Left kidney (tissue), 8 donors: Measurements from ENCODE around the gene ZBTB6. TPM values are rescaled to one million over a fixed set of nuclear protein-coding genes. Genes with fewer than 3 reads are reported as not detected.

Experiments used
- DNase-seq: peaks from one replicate; pipeline ENCODE4 v3.0.0-alpha.2; 2013
- long read RNA-seq, 8 donors: transcript quantifications; one replicate each; lab custom pipeline, GENCODE V29; 2026
- polyA plus RNA-seq: library from polyadenylated mRNA; unstranded; fragments of 120-200 nt; gene quantifications from one replicate; pipeline ENCODE4 v1.2.1, GENCODE V29; 2013; ENCODE audit not compliant: insufficient read length

Gene ZBTB6, protein sequence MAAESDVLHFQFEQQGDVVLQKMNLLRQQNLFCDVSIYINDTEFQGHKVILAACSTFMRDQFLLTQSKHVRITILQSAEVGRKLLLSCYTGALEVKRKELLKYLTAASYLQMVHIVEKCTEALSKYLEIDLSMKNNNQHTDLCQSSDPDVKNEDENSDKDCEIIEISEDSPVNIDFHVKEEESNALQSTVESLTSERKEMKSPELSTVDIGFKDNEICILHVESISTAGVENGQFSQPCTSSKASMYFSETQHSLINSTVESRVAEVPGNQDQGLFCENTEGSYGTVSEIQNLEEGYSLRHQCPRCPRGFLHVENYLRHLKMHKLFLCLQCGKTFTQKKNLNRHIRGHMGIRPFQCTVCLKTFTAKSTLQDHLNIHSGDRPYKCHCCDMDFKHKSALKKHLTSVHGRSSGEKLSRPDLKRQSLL
- polyA plus RNA-seq, result 15.1 TPM
- long read RNA-seq, donor 1, full-length matches to known transcripts, result 2 of 2 reads
- long read RNA-seq, donor 1, partial matches to known transcripts, result 0 of 2 reads
- long read RNA-seq, donor 1, other reads (novel, unspliced or antisense), result 0 of 2 reads
- long read RNA-seq, donor 2, full-length matches to known transcripts, result 7 of 7 reads
- long read RNA-seq, donor 2, partial matches to known transcripts, result 0 of 7 reads
- long read RNA-seq, donor 2, other reads (novel, unspliced or antisense), result 0 of 7 reads
- long read RNA-seq, donor 3, result 0 reads
- long read RNA-seq, donor 4, result 0 reads
- long read RNA-seq, donor 5, full-length matches to known transcripts, result 2 of 2 reads
- long read RNA-seq, donor 5, partial matches to known transcripts, result 0 of 2 reads
- long read RNA-seq, donor 5, other reads (novel, unspliced or antisense), result 0 of 2 reads
- long read RNA-seq, donor 6, full-length matches to known transcripts, result 2 of 2 reads
- long read RNA-seq, donor 6, partial matches to known transcripts, result 0 of 2 reads
- long read RNA-seq, donor 6, other reads (novel, unspliced or antisense), result 0 of 2 reads
- long read RNA-seq, donor 7, full-length matches to known transcripts, result 7 of 7 reads
- long read RNA-seq, donor 7, partial matches to known transcripts, result 0 of 7 reads
- long read RNA-seq, donor 7, other reads (novel, unspliced or antisense), result 0 of 7 reads
- long read RNA-seq, donor 8, full-length matches to known transcripts, result 1 of 1 reads
- long read RNA-seq, donor 8, partial matches to known transcripts, result 0 of 1 reads
- long read RNA-seq, donor 8, other reads (novel, unspliced or antisense), result 0 of 1 reads

DNA sequence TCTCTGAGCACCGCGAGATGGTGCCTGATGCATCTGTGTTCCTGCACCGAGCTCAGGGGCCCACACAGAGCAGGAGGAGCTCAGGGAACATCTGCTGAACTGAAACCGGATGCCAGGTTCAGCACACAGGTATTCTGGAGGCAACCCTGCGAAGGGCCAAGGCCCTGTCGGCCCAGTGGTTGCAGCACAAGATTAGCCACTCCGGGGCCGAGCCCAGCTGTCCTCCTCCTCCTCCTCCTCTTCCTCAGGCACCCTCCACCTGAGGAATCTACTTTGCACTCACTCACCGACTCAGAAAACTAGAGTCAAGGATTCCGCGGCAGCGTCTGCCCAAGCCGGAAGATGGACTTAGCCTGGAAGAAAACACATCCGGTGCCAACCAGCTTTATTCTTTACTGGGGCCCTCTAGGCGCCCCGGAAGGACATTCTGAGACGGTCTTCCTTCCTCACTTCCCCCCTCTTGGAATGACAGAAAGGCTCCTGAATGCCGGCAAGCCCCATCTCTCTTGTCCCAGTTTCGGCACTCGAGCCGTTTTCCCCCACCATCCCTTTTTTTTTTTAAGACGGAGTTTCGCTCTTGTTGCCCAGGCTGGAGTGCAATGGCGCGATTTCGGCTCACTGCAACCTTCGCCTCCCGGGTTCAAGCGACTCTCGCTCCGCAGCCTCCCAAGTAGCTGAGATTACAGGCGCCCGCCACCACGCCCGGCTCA, at the start of gene ZBTB6:
ZBTB6 (minus strand) TSS at position 360 of the 710 bp plus-strand sequence. CDS start 1,251 bp downstream, outside the sequence.
- DNase-seq, result peak; percentile 75

DNA sequence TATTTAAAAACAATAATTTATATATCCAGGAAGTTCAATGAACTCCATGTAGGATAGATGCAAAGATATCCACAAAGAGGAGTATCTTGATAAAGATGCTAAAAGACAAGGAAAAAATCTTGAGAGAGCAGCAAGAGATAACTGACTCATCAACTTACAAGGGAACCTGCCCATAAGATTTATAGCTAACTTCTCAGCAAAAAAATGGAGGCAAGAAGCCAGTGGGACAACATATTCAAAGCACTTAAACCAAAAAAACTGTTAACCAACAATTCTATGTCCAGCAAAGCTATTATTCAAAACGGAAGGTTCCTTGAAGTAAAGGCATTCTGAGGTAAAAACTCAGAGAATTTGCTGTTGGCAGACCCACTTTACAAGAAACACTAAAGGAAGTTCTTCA, 48.0 kb upstream of the ZBTB6 start:
- no peak for DNase-seq

DNA sequence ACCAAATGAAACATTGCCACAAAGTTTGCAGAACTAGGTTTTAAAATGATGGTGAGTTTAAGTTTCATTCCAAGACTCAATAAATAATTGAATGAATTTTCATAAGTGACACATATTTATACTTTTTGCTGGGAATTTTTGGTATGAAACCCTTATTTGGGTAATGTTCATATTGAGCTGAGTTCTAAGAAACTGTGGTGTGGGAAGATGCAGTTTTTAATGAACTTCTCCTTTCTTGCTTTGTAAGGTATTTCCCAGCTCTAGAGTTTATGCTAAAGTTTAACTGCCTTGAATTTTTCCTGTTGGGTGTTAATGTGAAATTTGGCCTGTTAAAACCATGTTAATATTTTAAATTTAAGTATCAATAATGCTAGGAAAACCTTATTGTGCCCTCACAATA, 42.8 kb upstream of the ZBTB6 start:
- no peak for DNase-seq

DNA sequence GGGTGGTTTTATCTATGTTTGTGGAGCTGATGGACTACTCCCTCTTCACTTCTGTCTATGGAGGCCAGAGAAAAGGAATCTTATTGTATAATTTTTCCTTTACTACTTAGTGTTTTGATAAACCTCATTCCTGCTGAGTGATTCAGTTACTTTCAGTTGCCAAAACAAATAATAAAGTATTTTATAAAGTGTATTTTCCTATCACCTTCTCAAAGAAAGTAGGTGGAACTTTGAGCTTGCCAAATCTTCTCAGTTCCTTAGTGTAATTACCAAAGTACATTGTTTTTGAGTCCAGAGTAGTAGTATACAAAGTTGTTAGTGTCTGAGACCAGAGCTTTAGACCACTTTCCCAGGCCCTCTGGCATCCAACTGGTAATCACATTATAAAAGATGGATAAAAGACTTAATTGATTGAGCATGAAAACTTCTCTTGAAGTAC, 41.1 kb upstream of the ZBTB6 start:
- no peak for DNase-seq

DNA sequence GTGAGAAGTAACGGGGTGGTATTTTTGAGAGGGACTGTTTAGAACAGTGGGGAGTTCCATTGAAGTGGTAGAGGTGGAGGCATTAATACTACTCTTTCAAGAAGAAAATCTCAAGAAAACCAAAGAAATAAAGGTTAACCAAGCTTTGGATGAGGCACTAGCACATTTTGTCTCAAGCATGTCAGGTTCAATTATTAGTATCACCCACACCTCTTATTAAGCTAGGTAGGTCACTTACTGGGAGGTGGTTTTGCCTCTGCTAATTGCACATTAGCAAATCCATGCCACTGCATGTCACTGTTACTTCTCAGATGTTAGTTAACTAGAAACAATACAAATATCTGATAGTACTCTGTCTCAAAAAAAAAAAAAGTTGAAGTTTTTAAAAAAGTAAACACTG, 37.9 kb upstream of the ZBTB6 start:
- no peak for DNase-seq

DNA sequence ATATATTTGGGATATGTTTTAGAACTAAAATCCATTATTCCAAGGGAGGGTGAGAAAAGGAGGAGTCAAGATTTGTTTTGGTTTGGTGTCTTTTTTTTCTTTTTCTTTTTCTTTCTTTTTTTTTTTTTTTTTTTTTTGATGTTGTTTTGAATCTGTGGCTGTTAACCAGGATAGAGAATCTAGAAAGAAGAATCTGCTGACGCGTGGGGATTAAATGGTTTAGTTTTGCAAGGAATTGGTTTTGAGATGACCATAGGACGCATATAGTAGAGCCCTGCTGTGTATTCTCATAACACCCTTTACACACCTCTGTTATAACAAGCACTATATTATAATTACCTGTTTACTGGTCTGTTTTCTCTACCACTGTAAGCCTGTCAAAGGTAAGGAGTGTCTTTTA, 37.1 kb upstream of the ZBTB6 start:
- DNase-seq, result no peak

DNA sequence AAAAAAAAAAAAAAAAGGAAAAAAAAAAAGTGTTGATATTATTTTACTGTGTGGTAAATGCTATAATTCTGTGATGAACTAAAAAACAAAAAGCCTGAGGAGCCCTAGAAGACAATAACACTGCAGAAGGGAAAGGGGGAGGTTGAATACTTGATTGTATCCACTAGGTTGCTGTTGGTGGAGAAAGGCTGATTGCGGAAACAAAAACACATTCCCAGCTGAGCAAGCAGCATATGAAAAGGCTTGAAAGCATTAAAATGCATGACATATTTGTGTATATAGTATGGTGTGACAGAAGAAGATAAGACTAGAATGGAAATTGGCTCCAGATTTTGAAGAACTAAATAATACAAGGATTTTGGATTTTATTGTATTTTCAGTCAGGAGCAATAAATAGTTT, 36.6 kb upstream of the ZBTB6 start:
- DNase-seq, result no peak

DNA sequence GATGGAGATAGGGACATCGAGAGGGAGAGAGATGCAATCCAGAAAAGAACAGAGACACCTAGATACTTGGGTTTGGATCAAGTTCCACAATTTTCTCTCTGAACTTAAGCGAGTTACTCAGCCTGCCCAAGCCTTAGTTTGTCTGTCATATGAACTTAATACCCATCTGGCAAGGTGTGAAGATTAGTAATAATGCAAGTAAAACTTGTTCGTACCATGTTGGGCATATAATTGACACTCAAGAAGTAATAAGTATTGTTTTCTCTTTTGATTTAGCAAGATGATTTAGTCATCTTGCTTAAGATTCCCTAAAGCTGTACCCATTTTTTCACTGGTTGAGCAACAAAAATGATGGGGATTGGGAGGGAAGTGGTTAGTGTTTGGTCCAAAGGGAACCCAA, 35.2 kb upstream of the ZBTB6 start:
- DNase-seq, result no peak

DNA sequence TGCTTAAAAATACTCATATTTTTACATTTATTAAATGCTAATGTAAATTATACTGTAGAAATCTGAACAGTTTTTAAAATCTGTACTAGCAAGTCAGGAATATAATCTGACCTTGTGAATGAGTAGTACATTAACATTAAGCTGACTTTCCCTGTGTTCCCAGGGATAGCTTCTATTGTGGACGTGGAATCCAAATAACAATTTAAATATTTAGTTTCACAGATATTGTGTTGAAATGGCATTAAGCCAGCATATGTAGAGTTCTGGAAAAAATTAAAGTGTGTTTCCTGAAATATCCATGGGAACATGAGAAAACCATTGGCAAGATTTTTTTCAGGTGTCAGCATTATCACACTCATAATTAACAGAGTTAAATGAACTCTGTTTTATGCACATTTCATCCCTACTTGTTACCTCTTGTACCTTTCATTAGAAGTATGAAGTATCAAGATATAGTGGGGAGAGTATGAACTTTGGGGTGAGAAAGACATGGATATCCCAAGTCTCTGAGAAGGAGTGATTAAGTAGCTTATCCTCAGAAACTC, 33.4 kb upstream of the ZBTB6 start:
- DNase-seq, result no peak

DNA sequence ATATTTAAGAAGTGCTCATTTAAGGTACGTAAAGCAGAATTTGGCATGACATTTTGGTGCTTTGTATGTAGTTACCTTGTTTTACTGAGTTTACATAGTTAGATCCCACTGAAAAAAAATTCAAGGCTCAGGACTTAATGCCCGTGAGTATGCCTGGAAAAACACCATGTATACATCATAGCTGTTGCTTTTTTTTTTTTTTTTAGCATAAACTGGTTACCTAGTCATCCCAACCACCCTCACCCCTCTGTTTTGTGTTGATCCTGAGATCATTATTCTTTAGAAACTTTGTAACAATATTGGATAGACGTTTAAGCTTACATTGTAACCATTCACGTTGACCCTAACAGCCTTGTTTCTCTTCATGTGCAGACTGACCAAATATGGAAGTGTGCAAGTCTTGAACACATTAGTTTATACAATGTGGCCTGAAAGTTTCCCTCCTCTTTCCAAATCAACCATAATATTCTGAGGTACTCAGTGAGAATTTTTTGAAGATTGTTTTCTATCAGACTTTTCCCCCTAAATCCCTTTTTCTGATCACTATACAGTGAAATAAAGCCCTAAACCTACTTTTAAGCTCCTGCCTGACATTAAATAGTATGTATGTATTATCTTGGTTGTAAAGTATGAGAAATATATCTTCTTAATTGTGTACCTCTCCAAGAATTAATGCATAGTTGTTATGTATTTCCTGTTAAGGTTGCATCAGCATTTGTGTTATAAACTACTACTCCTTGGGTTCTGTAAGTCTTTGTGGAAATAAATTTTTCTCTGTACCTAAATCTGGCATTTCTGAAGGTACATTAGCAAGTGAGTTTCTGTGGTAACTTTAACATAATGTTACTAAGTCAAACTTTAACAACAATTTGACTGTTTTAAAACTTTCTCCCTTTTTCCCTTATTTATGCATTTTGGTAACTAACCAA, 32.1 kb upstream of the ZBTB6 start:
- no peak for DNase-seq

DNA sequence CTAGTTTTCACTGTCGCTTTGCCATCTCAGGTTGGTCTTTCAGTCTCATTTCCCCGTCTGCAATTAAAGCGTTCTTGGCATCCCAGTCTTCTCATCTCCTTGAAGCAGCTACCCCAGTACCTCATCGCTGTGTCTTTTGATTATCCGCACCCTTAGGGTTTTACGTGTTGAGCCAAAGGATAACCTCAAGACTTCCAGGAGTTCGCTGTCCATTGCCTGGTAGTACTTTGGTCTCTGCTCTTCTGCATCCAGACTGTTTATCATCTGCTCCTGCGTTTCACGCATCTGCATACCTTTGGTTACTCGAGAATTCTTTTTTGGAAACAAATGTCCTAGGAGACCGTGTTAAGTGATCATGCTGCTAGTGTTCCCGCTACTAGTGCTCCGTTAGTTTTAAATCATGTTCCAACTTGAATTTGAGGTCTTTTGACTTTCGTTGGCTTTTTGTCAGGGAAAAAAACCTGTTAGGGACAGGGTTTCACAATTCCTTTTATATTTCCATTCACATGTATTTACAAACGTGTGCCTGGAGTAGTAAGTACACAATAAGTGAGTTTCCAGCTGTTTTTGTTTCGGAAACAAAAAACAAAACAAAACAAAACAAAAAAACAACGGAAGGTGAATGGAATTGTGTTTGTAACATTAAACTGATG, 28.6 kb upstream of the ZBTB6 start:
- DNase-seq, result no peak

DNA sequence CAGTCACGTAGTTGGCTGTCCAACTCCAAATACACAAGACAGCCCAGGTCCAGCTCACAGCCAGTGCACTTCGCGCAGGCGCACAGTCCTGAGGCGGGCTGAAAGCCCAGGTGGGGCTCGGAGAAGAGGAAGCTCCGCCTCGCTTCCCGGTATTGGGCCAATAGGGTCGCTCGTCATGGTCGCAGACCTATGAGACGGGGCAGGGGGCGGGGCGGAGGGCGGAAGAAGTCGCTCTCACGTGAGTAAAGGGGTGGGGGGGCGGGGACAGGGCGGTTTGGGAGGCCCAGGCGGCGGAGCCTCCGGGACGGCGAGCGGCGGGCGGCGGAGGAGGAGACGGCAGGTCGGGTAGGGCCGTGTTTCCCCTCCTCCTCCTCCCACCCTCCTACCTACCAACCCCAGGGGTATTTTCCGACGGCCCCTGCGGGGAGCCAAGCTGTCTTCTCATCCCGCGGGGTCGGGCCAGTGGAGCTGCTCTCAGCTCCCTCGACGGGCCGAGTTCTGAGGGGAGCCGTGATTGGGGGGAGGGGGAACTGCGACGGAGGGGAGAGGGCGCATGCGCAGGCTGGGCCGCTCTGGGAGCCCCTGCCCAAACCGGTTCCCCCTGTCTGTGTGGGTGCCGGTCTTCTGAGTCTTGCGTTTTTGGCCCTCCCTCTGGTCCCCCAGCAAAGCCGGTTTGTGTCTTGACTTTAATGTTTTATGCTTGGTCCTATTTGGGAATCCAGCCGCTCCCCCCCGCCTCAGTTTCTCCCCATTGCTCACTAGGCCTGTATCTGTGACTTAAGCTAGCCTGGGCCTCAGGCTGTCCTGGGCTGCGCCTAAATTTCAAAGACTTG, 27.8 kb upstream of the ZBTB6 start, which contains the start of gene RABGAP1:
RABGAP1 (plus strand) TSS at position 272 of the 833 bp plus-strand sequence. CDS start 16,040 bp downstream, outside the sequence.
- peak; percentile 99 for DNase-seq

DNA sequence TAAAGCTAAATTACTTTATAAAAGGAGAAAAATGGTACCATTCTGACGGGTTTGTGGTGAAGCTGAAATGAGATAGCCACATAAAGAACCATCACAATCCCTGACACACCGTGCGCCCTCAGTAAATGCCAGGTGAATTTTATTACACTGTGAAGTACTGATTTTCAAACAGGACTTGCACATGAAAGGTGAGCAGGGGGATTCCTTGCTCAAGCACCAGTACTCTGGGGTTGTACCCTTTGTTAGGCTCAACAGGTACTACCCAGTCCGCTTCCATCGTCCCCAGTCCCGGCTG, 27.3 kb upstream of the ZBTB6 start:
- DNase-seq, result no peak

DNA sequence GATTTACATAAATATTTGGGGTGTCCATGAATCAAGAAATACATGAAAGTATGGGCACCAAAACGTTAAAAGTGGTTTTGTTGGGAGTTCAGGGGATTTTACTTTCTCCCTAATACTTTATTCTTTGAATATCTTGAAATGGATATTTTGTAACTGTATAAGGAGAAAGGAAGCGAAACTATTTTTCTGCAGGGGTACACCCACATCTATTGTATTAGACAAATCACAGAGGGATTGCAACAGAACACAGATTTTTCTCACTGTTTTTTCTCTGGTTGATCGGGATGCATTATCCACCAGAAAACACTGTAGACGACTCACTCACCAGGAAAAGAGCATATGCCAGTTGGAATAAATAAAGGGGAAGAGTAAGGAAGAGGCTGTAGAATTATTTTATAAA, 26.5 kb upstream of the ZBTB6 start:
- no peak for DNase-seq

DNA sequence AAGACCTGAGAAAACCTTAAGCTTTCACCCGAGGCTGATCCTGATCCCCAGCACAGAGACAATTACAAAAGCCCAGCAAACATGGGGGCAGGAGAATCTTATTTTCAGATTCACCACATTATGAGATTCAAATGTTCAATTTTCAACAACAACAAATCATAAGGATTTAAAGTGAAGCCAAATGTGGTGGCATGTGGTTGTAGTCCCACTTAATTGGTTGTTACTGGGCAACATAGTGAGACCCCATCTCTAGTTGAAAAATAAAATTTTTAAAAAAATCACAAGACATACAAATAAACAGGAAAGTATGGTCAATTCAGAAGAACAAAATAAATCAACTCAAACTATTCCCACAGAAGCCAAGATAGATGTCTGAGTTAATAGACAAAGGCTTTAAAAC, 23.8 kb upstream of the ZBTB6 start:
- DNase-seq, result no peak

DNA sequence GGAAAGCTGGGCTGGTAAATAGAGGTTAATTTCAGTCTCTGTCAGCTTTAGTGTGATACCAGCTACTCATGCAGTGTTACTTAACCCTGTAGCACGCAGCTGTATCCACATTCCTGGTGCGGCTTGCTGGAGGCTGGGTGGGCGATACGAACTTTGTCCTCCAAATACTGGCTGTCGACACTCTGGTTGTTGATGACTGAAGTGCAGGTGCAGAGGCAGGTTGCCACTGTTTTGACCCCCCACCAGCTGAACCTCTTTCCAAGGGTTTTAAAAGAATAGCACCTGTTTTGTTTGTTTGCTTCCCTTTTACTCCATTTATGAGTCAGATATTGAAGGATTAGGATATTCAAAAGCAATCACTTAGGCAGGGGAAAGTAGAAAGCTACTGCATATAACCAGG, 23.3 kb upstream of the ZBTB6 start:
- no peak for DNase-seq

DNA sequence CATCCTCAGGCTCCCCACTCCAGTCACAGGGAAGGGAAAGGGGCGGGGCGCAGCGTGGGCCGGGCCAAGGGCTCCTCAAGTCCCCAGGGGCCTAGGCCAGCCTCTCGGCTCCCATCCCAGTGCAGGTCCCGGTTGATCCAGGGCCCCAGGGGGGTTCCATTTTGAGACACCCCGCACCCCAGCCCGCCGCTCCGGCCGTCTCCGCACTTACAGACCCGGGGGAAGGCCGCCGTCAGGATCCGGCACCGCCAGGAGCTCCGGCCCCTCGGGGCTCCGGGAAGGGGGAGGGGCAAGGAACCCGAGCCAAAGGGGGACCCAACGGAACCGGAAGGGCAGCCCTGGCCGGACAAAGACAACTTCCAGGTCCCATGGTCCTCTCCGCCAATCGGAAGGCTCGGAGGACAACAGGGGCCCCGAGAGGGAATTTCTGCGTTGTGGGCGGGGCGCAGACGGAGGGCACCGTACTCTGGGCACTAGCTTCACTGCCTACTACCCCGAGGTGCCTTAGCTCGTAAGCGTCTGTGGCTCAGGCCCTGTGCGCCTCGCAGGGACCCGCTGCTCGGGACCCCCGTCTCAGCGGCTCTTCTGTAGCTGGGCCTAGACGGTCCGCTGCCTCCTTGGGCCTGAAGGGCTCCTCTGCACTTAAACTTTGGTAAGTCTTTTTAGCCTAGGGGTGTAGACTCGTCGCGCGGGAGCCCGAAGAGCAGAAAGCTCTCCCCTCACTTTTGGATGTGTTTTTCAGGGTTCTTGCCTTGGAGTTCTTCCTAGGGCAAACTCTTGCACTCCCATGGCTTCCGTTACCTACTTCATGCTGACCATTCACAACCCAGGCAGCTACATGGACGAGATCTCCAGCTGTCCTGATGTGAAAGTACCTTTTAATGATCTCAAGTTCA, 18.4 kb upstream of the ZBTB6 start, which contains the start of gene ZBTB26:
ZBTB26 (minus strand) TSS at position 287 of the 896 bp plus-strand sequence. CDS start 11,578 bp downstream, outside the sequence.
- peak; percentile 93 for DNase-seq
